Measurements from ENCODE around the gene BET1L.
"Not testable (repeated sequence)": the region's sequence is repeated elsewhere in the genome, so short reads cannot be mapped to it uniquely, and the experiment has no call there.

Gene BET1L

DNA sequence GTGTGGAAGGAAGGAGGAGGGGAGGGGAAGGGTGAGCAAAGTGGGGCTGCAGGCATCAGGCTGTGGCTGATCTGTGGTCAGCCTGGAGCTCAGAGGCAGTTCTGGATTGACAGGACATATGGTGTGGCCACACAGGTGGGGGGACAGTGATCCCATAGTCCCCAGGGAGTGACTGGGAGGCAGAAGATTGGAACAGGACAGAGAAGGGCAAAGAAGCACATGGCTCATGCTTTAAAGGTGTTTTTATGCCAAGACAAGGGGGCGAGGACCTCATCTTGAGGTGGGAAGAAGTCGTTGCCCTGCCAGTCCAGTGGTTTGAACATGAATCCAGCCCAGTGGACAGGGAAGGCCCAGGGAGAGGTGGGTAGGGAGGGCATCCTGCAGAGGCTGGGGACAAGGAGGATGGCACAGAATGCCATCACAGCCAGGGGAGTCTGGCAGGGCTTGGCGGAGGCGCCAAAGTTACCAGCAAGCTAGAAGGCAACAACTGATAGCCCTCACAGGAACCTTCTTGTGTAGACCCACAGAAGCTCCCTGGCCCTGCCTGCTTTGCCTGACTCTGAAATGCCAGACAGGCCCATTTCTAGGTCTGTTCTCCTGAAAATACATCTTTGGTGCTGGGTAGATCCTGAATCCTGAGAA lies 3.1 kb downstream of the BET1L start:
- Mint-ChIP-seq H3K4me3 (no peak overlapping the region), H3K36me3 (ENCODE audit: insufficient read depth) (peaks cover 44% of the 10 kb centered on the region)

DNA sequence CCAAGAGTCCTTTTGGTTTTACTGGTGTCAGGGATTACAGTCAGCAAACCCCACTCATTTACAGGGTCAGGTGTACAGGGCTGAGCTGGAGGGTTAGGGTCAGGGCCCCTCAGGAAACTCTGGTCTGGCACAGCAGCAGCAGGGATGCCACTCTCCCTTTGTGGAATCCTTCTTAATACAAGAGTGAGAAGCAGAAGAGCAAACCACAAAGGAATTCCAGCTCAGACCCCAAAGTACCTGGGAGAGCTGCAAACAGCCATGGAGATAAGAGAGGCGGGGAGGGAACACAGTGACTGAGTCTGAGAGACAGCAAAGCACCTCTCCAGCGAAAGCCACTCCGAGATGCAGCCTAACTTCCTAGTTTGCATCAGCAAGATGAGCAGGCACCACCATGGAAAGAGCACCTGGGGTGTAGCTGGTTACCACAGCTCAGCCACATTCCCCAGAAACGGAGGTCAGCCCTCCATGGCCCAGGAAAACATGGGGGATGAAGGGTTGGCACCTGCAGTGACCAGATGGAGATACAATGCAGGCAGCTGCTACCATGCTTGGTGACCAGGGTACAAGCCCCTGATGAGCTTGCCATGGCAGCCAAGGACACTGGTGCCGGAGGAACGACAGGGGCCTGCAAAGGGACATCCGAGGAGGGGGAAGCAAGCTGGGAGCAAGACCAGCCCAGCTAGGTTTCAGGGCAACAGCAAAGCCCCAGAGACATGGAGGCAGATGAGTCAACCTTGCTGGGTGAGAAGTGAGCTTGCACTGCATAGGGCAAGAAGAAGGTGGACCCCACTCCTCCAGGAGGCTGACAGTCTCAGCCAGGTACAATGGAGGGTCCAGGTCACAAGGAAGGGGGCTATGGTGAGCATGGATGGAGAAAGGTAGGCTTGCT lies 3.9 kb downstream of the BET1L start:
- Mint-ChIP-seq H3K27me3 (no peaks in the 10 kb centered on the region), H3K27ac (peak overlapping the region; percentile 47 to 88), H3K36me3 (ENCODE audit: insufficient read depth) (peaks cover 38% of the 10 kb centered on the region), H3K4me1 (ENCODE audit: low read depth in 2 of 2) (peaks cover 46 to 48% of the 10 kb centered on the region in 2 donors), H3K9me3 (no peaks in the 10 kb centered on the region), H3K4me3 (no peak overlapping the region)
- no peak for ATAC-seq (replicated peaks)
- DNase-seq, result no peak

More for the DNA sequence above, 3.1 kb downstream of the BET1L start:
- no peak for ATAC-seq (replicated peaks)
- Mint-ChIP-seq H3K4me1 (ENCODE audit: low read depth in 2 of 2) (peaks cover 47 to 49% of the 10 kb centered on the region in 2 donors), H3K27ac (peak overlapping the region in 1 of 2 donors; percentile 88), H3K27me3 (no peaks in the 10 kb centered on the region), H3K9me3 (no peaks in the 10 kb centered on the region)
- no peak for DNase-seq

DNA sequence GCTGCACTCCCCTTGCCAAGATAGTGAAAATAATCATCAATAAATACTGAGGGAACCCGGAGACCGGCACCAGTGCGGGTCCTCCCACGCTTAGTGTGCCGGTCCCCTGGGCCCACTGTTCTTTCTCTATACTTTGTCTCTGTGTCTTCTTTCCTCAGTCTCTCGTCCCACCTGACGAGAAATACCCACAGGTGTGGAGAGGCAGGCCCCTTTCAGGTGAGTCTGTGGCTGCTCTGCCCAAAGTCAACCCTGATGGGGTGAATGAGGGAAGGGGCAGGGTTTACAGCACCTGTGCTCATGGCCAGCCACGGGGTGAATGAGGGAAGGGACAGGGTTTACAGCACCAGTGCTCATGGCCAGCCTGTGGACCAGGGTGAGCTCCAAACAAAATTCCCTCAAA lies 4.7 kb downstream of the BET1L start:
- Mint-ChIP-seq H3K36me3 (ENCODE audit: insufficient read depth) (peaks cover 33% of the 10 kb centered on the region), H3K27ac (peak overlapping the region; percentile 47 to 88), H3K9me3 (no peaks in the 10 kb centered on the region), H3K4me3 (no peak overlapping the region), H3K27me3 (no peaks in the 10 kb centered on the region), H3K4me1 (ENCODE audit: low read depth in 2 of 2) (peaks cover 38 to 42% of the 10 kb centered on the region in 2 donors)
- DNase-seq (no peak), ATAC-seq (replicated peaks) (no peak)

DNA sequence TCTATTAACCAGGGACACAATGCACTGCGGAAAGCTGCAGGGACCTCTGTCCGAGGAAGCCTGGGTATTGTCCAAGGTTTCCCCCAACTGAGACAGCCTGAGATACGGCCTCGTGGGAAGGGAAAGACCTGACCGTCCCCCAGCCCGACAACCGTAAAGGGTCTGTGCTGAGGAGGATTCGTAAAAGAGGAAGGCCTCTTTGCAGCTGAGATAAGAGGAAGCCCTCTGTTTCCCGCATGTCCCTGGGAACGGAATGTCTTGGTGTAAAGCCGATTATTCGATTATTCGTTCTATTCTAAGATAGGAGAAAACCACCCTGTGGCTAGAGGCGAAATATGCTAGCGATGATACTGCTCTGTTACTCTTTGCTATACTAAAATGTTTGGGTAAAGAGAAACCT lies 5.2 kb downstream of the BET1L start:
- no peak for DNase-seq
- H3K4me1 Mint-ChIP-seq (ENCODE audit: low read depth in 2 of 2), result peaks cover 34 to 38% of the 10 kb centered on the region in 2 donors
- peaks cover 28% of the 10 kb centered on the region for H3K36me3 Mint-ChIP-seq (ENCODE audit: insufficient read depth)
- peak overlapping the region; percentile 47 to 88 for H3K27ac Mint-ChIP-seq
- no peaks in the 10 kb centered on the region for H3K27me3 Mint-ChIP-seq
- ATAC-seq (replicated peaks), result no peak
- no peaks in the 10 kb centered on the region for H3K9me3 Mint-ChIP-seq
- H3K4me3 Mint-ChIP-seq, result no peak overlapping the region

DNA sequence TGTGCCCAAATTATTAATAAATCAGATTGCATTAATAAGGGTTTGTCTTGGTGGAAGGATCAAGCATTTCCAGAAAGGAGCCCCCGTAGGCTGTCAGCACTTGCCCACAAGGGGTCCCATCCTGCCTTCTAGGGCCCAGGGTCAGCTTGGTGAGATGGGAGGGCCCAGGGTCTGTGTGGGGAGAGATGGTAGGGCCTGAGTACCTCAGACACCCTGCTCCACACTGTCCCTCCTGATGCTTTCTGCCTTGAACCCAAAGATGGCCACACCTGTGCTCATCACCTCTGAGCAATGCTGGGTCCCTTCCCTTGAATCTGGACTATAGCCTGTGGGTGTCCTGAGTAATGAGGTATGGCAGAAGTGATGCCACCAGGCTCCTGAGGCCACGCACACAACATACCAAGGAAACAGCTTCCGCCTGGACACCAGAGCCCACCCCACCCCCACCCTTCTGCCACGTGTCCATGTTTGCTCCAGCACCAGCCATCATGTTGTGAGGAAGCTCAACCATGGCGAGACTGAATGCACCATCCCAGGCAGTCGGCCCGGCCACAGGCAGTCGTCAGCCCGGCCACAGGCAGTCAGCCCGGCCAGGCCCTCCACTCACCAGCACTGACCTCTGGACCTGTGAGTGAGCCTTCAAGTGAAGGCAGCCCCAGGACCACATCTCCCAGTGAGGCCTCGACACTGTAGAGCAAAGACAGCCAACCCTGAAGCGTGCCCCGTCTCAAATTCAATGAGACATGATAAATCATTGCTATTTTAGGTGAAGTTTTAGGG lies 6.8 kb downstream of the BET1L start:
- Mint-ChIP-seq H3K4me3 (no peak overlapping the region), H3K27ac (peak overlapping the region in 1 of 2 donors; percentile 29), H3K4me1 (ENCODE audit: low read depth in 2 of 2) (peaks cover 22 to 25% of the 10 kb centered on the region in 2 donors), H3K27me3 (no peaks in the 10 kb centered on the region), H3K36me3 (ENCODE audit: insufficient read depth) (peaks cover 15% of the 10 kb centered on the region), H3K9me3 (no peaks in the 10 kb centered on the region)
- DNase-seq, result no peak
- no peak for ATAC-seq (replicated peaks)

DNA sequence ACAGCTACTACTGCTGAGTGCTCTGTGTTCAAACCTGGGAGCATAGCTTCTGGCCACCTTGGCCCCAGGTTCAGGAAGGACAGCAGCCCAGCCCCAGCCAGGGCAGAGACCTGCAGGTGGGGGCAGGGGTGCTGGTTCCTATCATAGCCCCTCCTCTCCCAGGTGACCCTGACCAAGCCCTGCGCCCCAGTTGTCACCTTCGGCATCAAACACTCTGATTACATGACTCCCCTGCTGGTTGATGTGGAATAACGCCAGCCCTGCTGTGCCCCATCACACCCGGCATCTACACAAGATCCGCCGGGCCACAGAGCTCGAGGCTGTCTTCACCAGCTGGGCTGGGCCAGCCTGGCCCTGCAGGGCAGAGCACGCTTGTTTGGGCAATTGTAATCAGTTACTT lies 7.4 kb downstream of the BET1L start:
- DNase-seq (no peak), ATAC-seq (replicated peaks) (no peak)
- Mint-ChIP-seq H3K27ac (peak overlapping the region in 1 of 2 donors; percentile 29), H3K36me3 (ENCODE audit: insufficient read depth) (peaks cover 10% of the 10 kb centered on the region), H3K4me3 (no peak overlapping the region), H3K4me1 (ENCODE audit: low read depth in 2 of 2) (peaks cover 22 to 23% of the 10 kb centered on the region in 2 donors), H3K9me3 (no peaks in the 10 kb centered on the region), H3K27me3 (no peaks in the 10 kb centered on the region)

DNA sequence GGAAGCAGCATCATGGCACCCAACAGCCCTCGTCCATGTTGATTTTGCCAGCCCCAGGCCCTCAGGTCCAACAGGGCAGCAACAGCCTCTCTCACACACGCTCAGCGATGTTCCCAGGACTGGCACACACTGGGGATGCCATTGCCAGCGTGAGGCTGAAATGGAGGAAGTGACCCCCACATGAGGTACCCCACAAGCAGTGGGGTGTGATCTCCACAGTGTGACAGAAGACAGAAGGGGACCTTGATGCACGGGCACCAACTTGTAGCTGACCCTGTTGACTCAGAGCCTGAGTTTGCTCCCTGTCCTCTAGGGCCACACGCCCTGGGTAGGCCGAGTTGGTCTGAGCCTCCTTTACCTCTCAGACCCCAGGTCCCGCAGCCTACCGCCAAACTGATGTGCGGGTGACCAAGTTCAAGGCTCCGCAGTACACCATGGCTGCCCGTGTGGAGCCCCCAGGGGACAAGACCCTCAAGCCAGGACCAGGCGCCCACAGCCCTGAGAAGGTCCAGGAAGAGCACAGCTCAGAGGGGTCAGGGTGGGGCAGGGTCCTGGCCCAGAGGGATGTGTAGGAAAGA lies 8.1 kb downstream of the BET1L start:
- Mint-ChIP-seq H3K27ac (peak overlapping the region in 1 of 2 donors; percentile 48), H3K4me3 (no peak overlapping the region), H3K4me1 (ENCODE audit: low read depth in 2 of 2) (peaks cover 19 to 22% of the 10 kb centered on the region in 2 donors), H3K9me3 (no peaks in the 10 kb centered on the region), H3K27me3 (no peaks in the 10 kb centered on the region), H3K36me3 (ENCODE audit: insufficient read depth) (peaks cover 10% of the 10 kb centered on the region)
- DNase-seq (no peak), ATAC-seq (replicated peaks) (no peak)

DNA sequence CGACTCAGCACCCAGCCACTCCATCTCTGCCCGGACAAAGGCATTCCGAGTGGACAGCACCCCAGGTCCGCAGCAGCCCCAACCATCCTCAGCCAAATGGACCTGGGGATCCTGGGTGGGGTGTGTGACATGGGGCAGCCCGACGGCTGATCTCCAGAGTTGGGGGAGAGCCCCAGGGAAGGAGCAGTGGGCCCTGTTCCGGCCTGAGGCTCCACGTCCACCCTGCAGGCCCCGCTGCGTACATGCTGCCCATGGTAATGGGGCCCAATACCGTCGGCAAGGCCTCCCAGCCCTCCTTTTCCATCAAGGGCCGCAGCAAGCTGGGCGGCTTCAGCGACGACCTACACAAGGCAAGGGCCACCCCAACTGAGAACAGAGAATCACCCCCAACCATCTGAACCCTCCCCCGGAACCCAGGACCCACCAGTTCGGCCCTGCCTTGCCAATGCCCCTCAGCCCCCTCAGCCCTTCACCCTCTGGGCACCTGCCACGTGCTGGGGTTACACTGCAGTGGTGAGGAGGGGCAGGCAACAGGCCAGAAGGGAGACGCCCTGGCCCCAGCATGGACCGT lies 8.9 kb downstream of the BET1L start:
- ATAC-seq (replicated peaks), result no peak
- peaks cover 10% of the 10 kb centered on the region for H3K36me3 Mint-ChIP-seq (ENCODE audit: insufficient read depth)
- H3K27me3 Mint-ChIP-seq, result no peaks in the 10 kb centered on the region
- H3K27ac Mint-ChIP-seq, result peak overlapping the region; percentile 48 to 83
- DNase-seq, result no peak
- peaks cover 11 to 16% of the 10 kb centered on the region in 2 donors for H3K4me1 Mint-ChIP-seq (ENCODE audit: low read depth in 2 of 2)
- no peak overlapping the region for H3K4me3 Mint-ChIP-seq
- no peaks in the 10 kb centered on the region for H3K9me3 Mint-ChIP-seq

DNA sequence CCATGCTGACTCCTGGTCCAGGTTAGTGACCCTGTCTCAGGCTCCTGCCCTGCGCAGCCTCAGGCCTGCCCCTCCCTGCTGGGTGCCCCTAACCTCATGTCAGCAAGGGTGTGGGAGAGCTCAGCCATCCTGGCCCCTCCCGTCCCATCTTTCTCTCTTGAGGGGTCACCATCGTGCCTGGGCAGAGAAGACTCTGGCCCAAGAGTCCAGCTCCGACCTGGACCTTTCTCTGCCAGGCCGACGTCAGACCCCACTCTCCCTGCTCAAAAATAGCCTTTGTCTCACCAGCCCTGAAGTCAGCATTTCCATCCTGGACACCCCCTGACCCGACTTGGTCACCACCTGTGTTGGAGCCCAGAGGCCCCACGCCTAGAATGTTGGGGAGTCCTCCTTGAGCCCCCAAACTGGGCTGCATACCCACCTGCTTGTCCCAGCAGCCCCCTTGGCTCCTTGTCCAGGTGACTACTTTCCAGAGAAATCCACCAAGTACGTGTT lies 9.4 kb downstream of the BET1L start:
- Mint-ChIP-seq H3K36me3 (ENCODE audit: insufficient read depth) (peaks cover 8% of the 10 kb centered on the region), H3K4me3 (no peak overlapping the region), H3K27me3 (no peaks in the 10 kb centered on the region), H3K9me3 (no peaks in the 10 kb centered on the region), H3K4me1 (ENCODE audit: low read depth in 2 of 2) (peaks cover 6 to 10% of the 10 kb centered on the region in 2 donors), H3K27ac (peak overlapping the region in 1 of 2 donors; percentile 83)
- no peak for DNase-seq
- no peak for ATAC-seq (replicated peaks)

DNA sequence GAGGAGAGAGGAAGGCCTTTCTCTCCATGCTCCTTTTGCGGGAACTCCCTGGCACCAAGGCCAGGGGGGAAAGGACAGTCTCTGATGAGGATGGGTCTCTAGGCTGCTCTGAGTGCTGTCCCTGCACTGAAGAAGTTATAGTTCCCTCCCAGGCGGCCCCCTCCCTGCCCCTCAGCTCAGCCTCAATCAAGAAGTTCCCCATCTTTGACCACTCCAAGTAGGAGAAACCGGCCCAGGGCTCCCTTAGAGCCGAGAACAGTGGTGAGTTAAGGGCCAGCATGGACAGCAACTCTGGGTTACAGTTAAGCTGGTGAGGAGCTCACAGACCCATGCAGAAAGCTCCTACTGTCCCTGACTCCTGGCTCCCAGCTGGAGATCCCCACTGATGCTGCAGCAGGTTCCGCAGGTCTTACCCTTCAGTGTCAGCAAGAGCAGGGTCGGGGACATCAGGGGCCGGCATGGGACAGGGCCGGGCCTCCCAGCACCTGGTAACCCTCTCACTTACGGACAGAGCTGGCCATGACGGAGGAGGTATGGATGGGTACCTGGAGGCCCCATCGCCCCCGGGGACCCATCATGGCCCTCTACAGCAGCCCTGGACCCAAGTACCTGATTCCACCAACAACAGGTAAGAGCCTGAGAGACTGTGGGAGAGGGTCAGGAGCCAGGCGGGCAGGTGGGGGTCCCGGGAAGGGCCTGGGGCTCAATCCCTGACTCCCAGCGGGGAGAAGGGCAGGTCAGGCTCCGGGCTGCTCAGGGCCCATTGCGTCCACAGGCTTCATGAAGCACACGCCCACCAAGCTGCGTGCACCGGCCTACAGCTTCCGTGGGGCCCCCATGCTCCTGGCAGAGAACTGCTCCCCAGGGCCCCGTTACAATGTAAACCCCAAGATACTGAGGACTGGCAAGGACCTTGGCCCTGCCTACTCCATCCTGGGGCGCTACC lies 10.1 kb downstream of the BET1L start:
- H3K4me1 Mint-ChIP-seq (ENCODE audit: low read depth in 2 of 2), result peaks cover 2 to 7% of the 10 kb centered on the region in 2 donors
- DNase-seq (peak in 1 of 3 experiments; percentile 0), ATAC-seq (replicated peaks) (no peak)
- peaks cover 3% of the 10 kb centered on the region for H3K36me3 Mint-ChIP-seq (ENCODE audit: insufficient read depth)
- no peak overlapping the region for H3K4me3 Mint-ChIP-seq
- H3K27ac Mint-ChIP-seq, result no peak overlapping the region
- H3K27me3 Mint-ChIP-seq, result no peaks in the 10 kb centered on the region
- H3K9me3 Mint-ChIP-seq, result no peaks in the 10 kb centered on the region

DNA sequence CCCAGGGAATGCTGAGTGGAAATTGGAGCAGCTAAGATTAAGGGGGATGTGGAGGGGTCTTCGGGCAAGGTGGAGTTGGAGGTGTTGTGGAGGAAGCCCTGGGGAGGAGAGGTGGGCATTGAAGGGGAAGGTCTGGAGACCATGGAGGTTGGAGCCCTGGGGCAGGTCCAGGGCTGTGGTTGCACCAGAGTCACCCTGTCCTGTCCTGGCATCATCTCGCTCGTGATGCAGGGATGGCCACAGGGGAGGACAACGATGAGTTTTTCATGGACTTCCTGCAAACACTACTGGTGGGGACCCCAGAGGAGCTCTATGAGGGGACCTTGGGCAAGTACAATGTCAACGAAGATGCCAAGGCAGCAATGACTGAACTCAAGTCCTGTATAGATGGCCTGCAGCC lies 13.7 kb downstream of the BET1L start:
- not testable (repeated sequence) for H3K27me3 Mint-ChIP-seq, H3K27ac Mint-ChIP-seq, H3K9me3 Mint-ChIP-seq

DNA sequence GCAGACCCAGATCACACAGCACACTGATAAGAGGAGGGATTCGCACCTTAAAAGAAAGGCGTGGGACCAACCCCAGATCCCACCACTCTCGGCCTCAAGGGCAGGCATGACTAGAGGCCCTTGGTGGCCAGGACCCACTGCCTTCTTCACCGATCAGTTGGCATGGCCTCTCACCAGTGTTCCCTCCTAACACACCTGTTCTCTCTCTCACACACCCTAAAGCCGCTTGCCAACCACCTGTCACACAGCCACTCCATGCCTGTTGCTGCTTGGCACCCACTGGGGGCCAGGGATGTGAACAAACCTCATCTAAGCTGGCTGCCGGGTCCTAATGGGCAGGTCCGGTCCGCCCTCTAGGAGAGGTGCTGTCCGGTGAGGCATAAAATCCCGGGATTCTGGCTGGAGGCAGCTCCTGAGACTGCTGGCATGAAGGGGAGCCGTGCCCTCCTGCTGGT lies 14.5 kb downstream of the BET1L start, which contains the start of gene SCGB1C1:
TSS of gene SCGB1C1 (plus strand) at position 405 of the 455 bp plus-strand sequence. CDS start at position 427, 22 bp downstream.
- peak within 1 kb of the TSS in 1 of 2 donors; percentile 38 for H3K27ac Mint-ChIP-seq
- H3K27me3 Mint-ChIP-seq; DNase-seq; H3K4me1 Mint-ChIP-seq (ENCODE audit: low read depth in 2 of 2); H3K9me3 Mint-ChIP-seq; ATAC-seq (replicated peaks); H3K36me3 Mint-ChIP-seq (ENCODE audit: insufficient read depth); H3K4me3 Mint-ChIP-seq: not testable (repeated sequence)

More for the DNA sequence above, 13.7 kb downstream of the BET1L start:
- not testable (repeated sequence) for H3K4me3 Mint-ChIP-seq; H3K4me1 Mint-ChIP-seq (ENCODE audit: low read depth in 2 of 2); ATAC-seq (replicated peaks); H3K36me3 Mint-ChIP-seq (ENCODE audit: insufficient read depth); DNase-seq
